WTC11 (cell line): ENCODE data around the gene SAFB. TPM values are rescaled to one million over a fixed set of nuclear protein-coding genes. Genes with fewer than 3 reads are reported as not detected.

Experiments used
- ATAC-seq: fragments of 200-7000 bp; cut with Tn5 transposase; 2 replicates; pipeline ENCODE4 v1.10.0; 2021; ENCODE audit warnings: mild to moderate bottlenecking, moderate library complexity
- CTCF ChIA-PET: fragments of 300-600 bp; sonication (Branson Sonifier 250); formaldehyde crosslinking; loops from one replicate; lab custom pipeline; 2021; ENCODE audit warnings: antibody characterized with exemption; lab: Charles Lee
- POLR2A ChIA-PET: fragments of 350-600 bp; sonication (Branson Sonifier 250); formaldehyde crosslinking; loops from one replicate; lab custom pipeline; 2021; ENCODE audit warnings: antibody characterized with exemption; lab: Charles Lee
- DNase-seq: peaks from one replicate; pipeline ENCODE4 v3.0.0; 2021; ENCODE audit warnings: low spot score
- H3K27ac Mint-ChIP-seq: 2 replicates; pipeline ENCODE4 v1.8.0; 2021; ENCODE audit warnings: mixed read lengths
- H3K27me3 Mint-ChIP-seq: 2 replicates; pipeline ENCODE4 v1.8.0; 2021; ENCODE audit warnings: low read depth, mild to moderate bottlenecking, moderate library complexity, mixed read lengths
- H3K36me3 Mint-ChIP-seq: 2 replicates; pipeline ENCODE4 v1.8.0; 2021; ENCODE audit warnings: mixed read lengths
- H3K4me1 Mint-ChIP-seq: 2 replicates; pipeline ENCODE4 v1.8.0; 2022; ENCODE audit warnings: mixed read lengths
- H3K4me3 Mint-ChIP-seq: 2 replicates; pipeline ENCODE4 v1.8.0; 2021; ENCODE audit warnings: mild to moderate bottlenecking, moderate library complexity, mixed read lengths
- H3K9me3 Mint-ChIP-seq: 2 replicates; pipeline ENCODE4 v1.8.0; 2021; ENCODE audit warnings: mixed read lengths
- CREB1 ChIP-seq: sonication (generic); formaldehyde crosslinking; IDR thresholded peaks from 2 replicates; pipeline ENCODE4 v1.8.0; 2023; ENCODE audit warnings: mild to moderate bottlenecking, missing genetic modification reagents
- ELF4 ChIP-seq: sonication (generic); formaldehyde crosslinking; IDR thresholded peaks from 2 replicates; pipeline ENCODE4 v1.8.1; 2022; ENCODE audit warnings: low read depth, mild to moderate bottlenecking, moderate library complexity, missing genetic modification reagents
- FOXK1 ChIP-seq: sonication (generic); formaldehyde crosslinking; IDR thresholded peaks from 2 replicates; pipeline ENCODE4 v1.8.0; 2022; ENCODE audit warnings: mild to moderate bottlenecking, moderate library complexity, missing genetic modification reagents
- HMGA2 ChIP-seq: fragments of 250-450 bp; sonication (Bioruptor Pico); IDR thresholded peaks from 2 replicates; pipeline ENCODE4 v1.4.0; 2021; ENCODE audit warnings: mild to moderate bottlenecking, moderate library complexity
- MYBL2 ChIP-seq: sonication (generic); formaldehyde crosslinking; IDR thresholded peaks from 2 replicates; pipeline ENCODE4 v1.8.1; 2023; ENCODE audit warnings: mild to moderate bottlenecking, moderate library complexity, missing genetic modification reagents
- PRRX2 ChIP-seq: fragments of 250-450 bp; sonication (Bioruptor Pico); IDR thresholded peaks from 2 replicates; pipeline ENCODE4 v1.8.0; 2021; ENCODE audit warnings: mild to moderate bottlenecking
- SMAD3 ChIP-seq: sonication (generic); formaldehyde crosslinking; IDR thresholded peaks from 2 replicates; pipeline ENCODE4 v1.8.0; 2022; ENCODE audit warnings: missing genetic modification reagents, mild to moderate bottlenecking, borderline replicate concordance
- SMAD4 ChIP-seq: sonication (generic); formaldehyde crosslinking; IDR thresholded peaks from 2 replicates; pipeline ENCODE4 v1.8.0; 2022; ENCODE audit warnings: mild to moderate bottlenecking, missing genetic modification reagents
- TEAD4 ChIP-seq: sonication (generic); formaldehyde crosslinking; IDR thresholded peaks from 2 replicates; pipeline ENCODE4 v1.8.0; 2022; ENCODE audit warnings: mild to moderate bottlenecking, missing genetic modification reagents
- ZNF138 ChIP-seq: sonication (generic); formaldehyde crosslinking; conservative IDR thresholded peaks from 2 replicates; pipeline ENCODE4 v1.8.1; 2022; ENCODE audit warnings: mild to moderate bottlenecking, moderate library complexity, missing genetic modification reagents
- ZNF219 ChIP-seq: sonication (generic); formaldehyde crosslinking; IDR thresholded peaks from 2 replicates; pipeline ENCODE4 v1.8.0; 2023; ENCODE audit warnings: missing genetic modification reagents, mild to moderate bottlenecking, borderline replicate concordance
- total RNA-seq: library from RNA; stranded (reverse); gene quantifications from 3 replicates; pipeline ENCODE4 v1.2.3, GENCODE V29; 2021
- TF ChIP-seq, protein P1 (sequence below): sonication (generic); formaldehyde crosslinking; IDR thresholded peaks from 2 replicates; pipeline ENCODE4 v1.8.0; 2023; ENCODE audit warnings: missing genetic modification reagents, mild to moderate bottlenecking, borderline replicate concordance
- TF ChIP-seq, protein P2 (sequence below): fragments of 200-600 bp; IDR thresholded peaks from 2 replicates; pipeline ENCODE4 v1.8.0; 2022; ENCODE audit warnings: antibody characterized with exemption
- TF ChIP-seq, protein P3 (sequence below): sonication (generic); formaldehyde crosslinking; IDR thresholded peaks from 2 replicates; pipeline ENCODE4 v1.8.1; 2022; ENCODE audit warnings: mild to moderate bottlenecking, moderate library complexity, missing genetic modification reagents
- TF ChIP-seq, protein P4 (sequence below): sonication (generic); formaldehyde crosslinking; IDR thresholded peaks from 2 replicates; pipeline ENCODE4 v1.8.1; 2023; ENCODE audit warnings: mild to moderate bottlenecking, missing genetic modification reagents, moderate library complexity
- TF ChIP-seq, protein P5 (sequence below): sonication (generic); formaldehyde crosslinking; conservative IDR thresholded peaks from 2 replicates; pipeline ENCODE4 v1.8.1; 2023; ENCODE audit warnings: mild to moderate bottlenecking, low read depth, missing genetic modification reagents, moderate library complexity
- TF ChIP-seq, protein P6 (sequence below): sonication (generic); formaldehyde crosslinking; IDR thresholded peaks from 2 replicates; pipeline ENCODE4 v1.8.0; 2022; ENCODE audit warnings: mild to moderate bottlenecking, missing genetic modification reagents
- TF ChIP-seq, protein P7 (sequence below): sonication (generic); formaldehyde crosslinking; IDR thresholded peaks from 2 replicates; pipeline ENCODE4 v1.8.1; 2022; ENCODE audit warnings: low read depth, mild to moderate bottlenecking, moderate library complexity, missing genetic modification reagents, borderline replicate concordance

The SAFB gene
- total RNA-seq, 1 experiment from 2014 or later = 141 TPM

DNA sequence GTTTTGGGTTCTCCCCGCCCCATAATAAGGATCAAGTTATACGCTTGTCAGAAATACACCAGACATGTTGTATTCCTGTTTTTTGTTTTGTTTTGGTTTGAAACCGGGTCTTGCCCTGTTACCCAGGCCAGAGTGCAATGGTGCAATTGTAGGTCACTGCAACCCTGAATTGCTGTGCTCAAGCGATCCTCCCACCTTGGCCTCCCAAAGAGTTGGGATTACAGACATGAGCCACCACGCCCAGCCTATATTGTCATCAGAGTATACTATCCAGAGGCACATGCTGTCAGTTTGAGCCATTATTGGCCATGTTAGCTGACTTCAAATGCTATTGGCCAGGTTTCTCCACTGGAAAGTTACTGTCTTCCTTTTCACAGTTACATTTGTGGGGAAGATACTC lies 9.8 kb downstream of the SAFB start (continued):
- TF ChIP-seq, protein P1, sequence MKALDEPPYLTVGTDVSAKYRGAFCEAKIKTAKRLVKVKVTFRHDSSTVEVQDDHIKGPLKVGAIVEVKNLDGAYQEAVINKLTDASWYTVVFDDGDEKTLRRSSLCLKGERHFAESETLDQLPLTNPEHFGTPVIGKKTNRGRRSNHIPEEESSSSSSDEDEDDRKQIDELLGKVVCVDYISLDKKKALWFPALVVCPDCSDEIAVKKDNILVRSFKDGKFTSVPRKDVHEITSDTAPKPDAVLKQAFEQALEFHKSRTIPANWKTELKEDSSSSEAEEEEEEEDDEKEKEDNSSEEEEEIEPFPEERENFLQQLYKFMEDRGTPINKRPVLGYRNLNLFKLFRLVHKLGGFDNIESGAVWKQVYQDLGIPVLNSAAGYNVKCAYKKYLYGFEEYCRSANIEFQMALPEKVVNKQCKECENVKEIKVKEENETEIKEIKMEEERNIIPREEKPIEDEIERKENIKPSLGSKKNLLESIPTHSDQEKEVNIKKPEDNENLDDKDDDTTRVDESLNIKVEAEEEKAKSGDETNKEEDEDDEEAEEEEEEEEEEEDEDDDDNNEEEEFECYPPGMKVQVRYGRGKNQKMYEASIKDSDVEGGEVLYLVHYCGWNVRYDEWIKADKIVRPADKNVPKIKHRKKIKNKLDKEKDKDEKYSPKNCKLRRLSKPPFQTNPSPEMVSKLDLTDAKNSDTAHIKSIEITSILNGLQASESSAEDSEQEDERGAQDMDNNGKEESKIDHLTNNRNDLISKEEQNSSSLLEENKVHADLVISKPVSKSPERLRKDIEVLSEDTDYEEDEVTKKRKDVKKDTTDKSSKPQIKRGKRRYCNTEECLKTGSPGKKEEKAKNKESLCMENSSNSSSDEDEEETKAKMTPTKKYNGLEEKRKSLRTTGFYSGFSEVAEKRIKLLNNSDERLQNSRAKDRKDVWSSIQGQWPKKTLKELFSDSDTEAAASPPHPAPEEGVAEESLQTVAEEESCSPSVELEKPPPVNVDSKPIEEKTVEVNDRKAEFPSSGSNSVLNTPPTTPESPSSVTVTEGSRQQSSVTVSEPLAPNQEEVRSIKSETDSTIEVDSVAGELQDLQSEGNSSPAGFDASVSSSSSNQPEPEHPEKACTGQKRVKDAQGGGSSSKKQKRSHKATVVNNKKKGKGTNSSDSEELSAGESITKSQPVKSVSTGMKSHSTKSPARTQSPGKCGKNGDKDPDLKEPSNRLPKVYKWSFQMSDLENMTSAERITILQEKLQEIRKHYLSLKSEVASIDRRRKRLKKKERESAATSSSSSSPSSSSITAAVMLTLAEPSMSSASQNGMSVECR (CRISPR knock-in tag) = no peak
- TF ChIP-seq, protein P2, sequence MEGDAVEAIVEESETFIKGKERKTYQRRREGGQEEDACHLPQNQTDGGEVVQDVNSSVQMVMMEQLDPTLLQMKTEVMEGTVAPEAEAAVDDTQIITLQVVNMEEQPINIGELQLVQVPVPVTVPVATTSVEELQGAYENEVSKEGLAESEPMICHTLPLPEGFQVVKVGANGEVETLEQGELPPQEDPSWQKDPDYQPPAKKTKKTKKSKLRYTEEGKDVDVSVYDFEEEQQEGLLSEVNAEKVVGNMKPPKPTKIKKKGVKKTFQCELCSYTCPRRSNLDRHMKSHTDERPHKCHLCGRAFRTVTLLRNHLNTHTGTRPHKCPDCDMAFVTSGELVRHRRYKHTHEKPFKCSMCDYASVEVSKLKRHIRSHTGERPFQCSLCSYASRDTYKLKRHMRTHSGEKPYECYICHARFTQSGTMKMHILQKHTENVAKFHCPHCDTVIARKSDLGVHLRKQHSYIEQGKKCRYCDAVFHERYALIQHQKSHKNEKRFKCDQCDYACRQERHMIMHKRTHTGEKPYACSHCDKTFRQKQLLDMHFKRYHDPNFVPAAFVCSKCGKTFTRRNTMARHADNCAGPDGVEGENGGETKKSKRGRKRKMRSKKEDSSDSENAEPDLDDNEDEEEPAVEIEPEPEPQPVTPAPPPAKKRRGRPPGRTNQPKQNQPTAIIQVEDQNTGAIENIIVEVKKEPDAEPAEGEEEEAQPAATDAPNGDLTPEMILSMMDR = no peak
- TF ChIP-seq, protein P3, sequence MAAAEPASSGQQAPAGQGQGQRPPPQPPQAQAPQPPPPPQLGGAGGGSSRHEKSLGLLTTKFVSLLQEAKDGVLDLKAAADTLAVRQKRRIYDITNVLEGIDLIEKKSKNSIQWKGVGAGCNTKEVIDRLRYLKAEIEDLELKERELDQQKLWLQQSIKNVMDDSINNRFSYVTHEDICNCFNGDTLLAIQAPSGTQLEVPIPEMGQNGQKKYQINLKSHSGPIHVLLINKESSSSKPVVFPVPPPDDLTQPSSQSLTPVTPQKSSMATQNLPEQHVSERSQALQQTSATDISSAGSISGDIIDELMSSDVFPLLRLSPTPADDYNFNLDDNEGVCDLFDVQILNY (CRISPR knock-in tag) = no peak
- TF ChIP-seq, all 79 proteins: peak for 0

DNA sequence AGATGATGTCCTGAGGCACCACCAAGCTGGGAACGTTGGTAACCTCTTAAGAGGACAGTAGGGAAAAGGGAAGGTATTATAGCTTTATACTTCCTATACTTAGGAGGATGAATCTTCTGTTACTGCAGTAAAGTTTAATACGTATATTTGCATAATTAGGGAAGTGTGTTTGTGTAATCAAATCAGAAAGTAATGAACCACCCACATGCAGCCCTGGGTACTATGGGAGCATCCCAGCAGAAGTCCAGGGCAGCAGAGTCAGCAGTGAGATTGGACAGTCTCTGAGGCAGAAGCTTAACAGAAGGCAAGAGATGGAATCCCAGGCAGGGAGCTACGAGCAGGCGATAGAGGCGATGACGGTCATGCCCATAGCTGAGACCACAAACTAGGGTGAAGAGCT lies 12.5 kb downstream of the SAFB start:
- TF ChIP-seq HMGA2 (CRISPR knock-in tag) (no peak), FOXK1 (CRISPR knock-in tag) (no peak), ZNF138 (CRISPR knock-in tag) (no peak), PRRX2 (CRISPR knock-in tag) (no peak), CREB1 (CRISPR knock-in tag) (no peak), SMAD3 (no peak), ELF4 (CRISPR knock-in tag) (no peak), ZNF219 (CRISPR knock-in tag) (no peak)
- TF ChIP-seq, protein P4, sequence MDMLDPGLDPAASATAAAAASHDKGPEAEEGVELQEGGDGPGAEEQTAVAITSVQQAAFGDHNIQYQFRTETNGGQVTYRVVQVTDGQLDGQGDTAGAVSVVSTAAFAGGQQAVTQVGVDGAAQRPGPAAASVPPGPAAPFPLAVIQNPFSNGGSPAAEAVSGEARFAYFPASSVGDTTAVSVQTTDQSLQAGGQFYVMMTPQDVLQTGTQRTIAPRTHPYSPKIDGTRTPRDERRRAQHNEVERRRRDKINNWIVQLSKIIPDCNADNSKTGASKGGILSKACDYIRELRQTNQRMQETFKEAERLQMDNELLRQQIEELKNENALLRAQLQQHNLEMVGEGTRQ (CRISPR knock-in tag) = no peak
- Mint-ChIP-seq H3K36me3 (peaks cover 4% of the 10 kb centered on the region), H3K4me1 (peaks cover 3% of the 10 kb centered on the region), H3K27me3 (no peaks in the 10 kb centered on the region; the same call in 1 of the 2 replicates), H3K4me3 (no peak overlapping the region), H3K9me3 (no peaks in the 10 kb centered on the region), H3K27ac (peak overlapping the region; percentile 35)
- ATAC-seq (no peak), DNase-seq (no peak)
- POLR2A ChIA-PET = interaction anchor here (1.4 kb wide), 1 partner anchor 13 kb away, joined by 6 read pairs; the partner anchor contains the start of genes SAFB and SAFB2
- CTCF ChIA-PET = no interaction called here

DNA sequence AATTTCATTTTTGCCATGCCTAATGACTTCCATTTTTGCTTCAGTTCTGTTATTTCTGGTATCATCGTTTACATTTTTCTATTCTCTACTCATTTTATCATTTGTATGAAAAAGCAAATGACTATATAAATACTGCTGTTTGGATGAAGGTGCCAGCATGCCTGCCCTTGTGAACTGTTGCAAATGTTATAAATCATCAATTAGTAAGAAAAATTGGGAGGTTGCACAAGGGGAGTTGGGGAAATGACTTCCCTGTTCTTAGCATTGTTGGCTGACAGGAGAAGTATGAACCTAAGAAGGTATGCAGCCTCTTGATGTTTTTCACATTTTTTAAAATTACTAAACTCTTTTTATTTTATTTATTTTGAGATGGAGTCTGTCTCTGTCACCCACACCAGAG lies 15.1 kb downstream of the SAFB start:
- H3K9me3 Mint-ChIP-seq = no peaks in the 10 kb centered on the region
- peaks cover 5% of the 10 kb centered on the region for H3K4me1 Mint-ChIP-seq
- CTCF ChIA-PET = no interaction called here
- H3K27ac Mint-ChIP-seq = peak overlapping the region; percentile 36; the same call in 1 of the 2 replicates
- DNase-seq (no peak), ATAC-seq (no peak)
- peaks cover 17% of the 10 kb centered on the region for H3K36me3 Mint-ChIP-seq
- H3K27me3 Mint-ChIP-seq = no peaks in the 10 kb centered on the region; the same call in 1 of the 2 replicates
- no peak overlapping the region for H3K4me3 Mint-ChIP-seq
- POLR2A ChIA-PET = no interaction called here
- no peak for TF ChIP-seq MYBL2
- TF ChIP-seq, protein P5, sequence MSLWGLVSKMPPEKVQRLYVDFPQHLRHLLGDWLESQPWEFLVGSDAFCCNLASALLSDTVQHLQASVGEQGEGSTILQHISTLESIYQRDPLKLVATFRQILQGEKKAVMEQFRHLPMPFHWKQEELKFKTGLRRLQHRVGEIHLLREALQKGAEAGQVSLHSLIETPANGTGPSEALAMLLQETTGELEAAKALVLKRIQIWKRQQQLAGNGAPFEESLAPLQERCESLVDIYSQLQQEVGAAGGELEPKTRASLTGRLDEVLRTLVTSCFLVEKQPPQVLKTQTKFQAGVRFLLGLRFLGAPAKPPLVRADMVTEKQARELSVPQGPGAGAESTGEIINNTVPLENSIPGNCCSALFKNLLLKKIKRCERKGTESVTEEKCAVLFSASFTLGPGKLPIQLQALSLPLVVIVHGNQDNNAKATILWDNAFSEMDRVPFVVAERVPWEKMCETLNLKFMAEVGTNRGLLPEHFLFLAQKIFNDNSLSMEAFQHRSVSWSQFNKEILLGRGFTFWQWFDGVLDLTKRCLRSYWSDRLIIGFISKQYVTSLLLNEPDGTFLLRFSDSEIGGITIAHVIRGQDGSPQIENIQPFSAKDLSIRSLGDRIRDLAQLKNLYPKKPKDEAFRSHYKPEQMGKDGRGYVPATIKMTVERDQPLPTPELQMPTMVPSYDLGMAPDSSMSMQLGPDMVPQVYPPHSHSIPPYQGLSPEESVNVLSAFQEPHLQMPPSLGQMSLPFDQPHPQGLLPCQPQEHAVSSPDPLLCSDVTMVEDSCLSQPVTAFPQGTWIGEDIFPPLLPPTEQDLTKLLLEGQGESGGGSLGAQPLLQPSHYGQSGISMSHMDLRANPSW (CRISPR knock-in tag) = no peak
- TF ChIP-seq, protein P6, sequence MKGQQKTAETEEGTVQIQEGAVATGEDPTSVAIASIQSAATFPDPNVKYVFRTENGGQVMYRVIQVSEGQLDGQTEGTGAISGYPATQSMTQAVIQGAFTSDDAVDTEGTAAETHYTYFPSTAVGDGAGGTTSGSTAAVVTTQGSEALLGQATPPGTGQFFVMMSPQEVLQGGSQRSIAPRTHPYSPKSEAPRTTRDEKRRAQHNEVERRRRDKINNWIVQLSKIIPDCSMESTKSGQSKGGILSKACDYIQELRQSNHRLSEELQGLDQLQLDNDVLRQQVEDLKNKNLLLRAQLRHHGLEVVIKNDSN (CRISPR knock-in tag) = no peak
- TF ChIP-seq SMAD4 (CRISPR knock-in tag) = no peak
- TF ChIP-seq, protein P7, sequence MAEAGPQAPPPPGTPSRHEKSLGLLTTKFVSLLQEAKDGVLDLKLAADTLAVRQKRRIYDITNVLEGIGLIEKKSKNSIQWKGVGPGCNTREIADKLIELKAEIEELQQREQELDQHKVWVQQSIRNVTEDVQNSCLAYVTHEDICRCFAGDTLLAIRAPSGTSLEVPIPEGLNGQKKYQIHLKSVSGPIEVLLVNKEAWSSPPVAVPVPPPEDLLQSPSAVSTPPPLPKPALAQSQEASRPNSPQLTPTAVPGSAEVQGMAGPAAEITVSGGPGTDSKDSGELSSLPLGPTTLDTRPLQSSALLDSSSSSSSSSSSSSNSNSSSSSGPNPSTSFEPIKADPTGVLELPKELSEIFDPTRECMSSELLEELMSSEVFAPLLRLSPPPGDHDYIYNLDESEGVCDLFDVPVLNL = no peak
- no peak for TF ChIP-seq ZNF219 (CRISPR knock-in tag)
- no peak for TF ChIP-seq TEAD4 (CRISPR knock-in tag)
